Trophoblast cell (in vitro differentiated cells and primary cell): ENCODE results near the gene PAPOLB.
A peak's percentile ranks its signal among the peaks of the same experiment; 100 is the strongest.

Source experiments
- DNase-seq, 2 donors: peaks; one replicate each; pipeline ENCODE4 v3.0.0-alpha.2; 2016
- H2AFZ ChIP-seq: 2 replicates; pipeline ENCODE4 v1.6.1; 2013; ENCODE audit warnings: low read length, moderate library complexity, mild to moderate bottlenecking; ENCODE audit not compliant: insufficient read depth, poor library complexity
- H2AK5ac ChIP-seq: 2 replicates; pipeline ENCODE4 v1.6.1; 2013; ENCODE audit warnings: mild to moderate bottlenecking, low read length
- H2BK120ac ChIP-seq: 2 replicates; pipeline ENCODE4 v1.6.1; 2013; ENCODE audit warnings: low read length, mild to moderate bottlenecking, moderate library complexity; ENCODE audit not compliant: insufficient read depth, poor library complexity
- H2BK12ac ChIP-seq: 2 replicates; pipeline ENCODE4 v1.6.1; 2013; ENCODE audit warnings: mild to moderate bottlenecking, low read length, moderate library complexity
- H2BK5ac ChIP-seq: 2 replicates; pipeline ENCODE4 v1.6.1; 2013; ENCODE audit warnings: low read length, low read depth, moderate library complexity, mild to moderate bottlenecking; ENCODE audit not compliant: poor library complexity
- H3K14ac ChIP-seq: 2 replicates; pipeline ENCODE4 v1.6.1; 2013; ENCODE audit warnings: mild to moderate bottlenecking, low read length
- H3K18ac ChIP-seq: 2 replicates; pipeline ENCODE4 v1.6.1; 2013; ENCODE audit warnings: mild to moderate bottlenecking, low read length
- H3K23ac ChIP-seq: 2 replicates; pipeline ENCODE4 v1.6.1; 2013; ENCODE audit warnings: low read length
- H3K27ac ChIP-seq: 2 replicates; pipeline ENCODE4 v1.5.1; 2013; ENCODE audit warnings: low read depth, mild to moderate bottlenecking, inconsistent platforms, low read length, moderate library complexity
- H3K27me3 ChIP-seq: 2 replicates; pipeline ENCODE4 v1.6.1; 2013; ENCODE audit warnings: inconsistent platforms, mild to moderate bottlenecking, low read length, moderate library complexity; ENCODE audit not compliant: insufficient read depth
- H3K36me3 ChIP-seq, 2 experiments: 1 replicate in 1 of 2; 2 replicates in 1 of 2; pipeline ENCODE4 v1.6.1; 2013; ENCODE audit warnings: low read length in 2 of 2, mild to moderate bottlenecking in 2 of 2, moderate library complexity in 1 of 2; ENCODE audit not compliant: insufficient read depth in 2 of 2, control insufficient read depth in 1 of 2
- H3K4ac ChIP-seq: 2 replicates; pipeline ENCODE4 v1.6.1; 2013; ENCODE audit warnings: low read depth, mild to moderate bottlenecking, low read length, moderate library complexity
- H3K4me1 ChIP-seq, 2 experiments: 1 replicate in 1 of 2; 2 replicates in 1 of 2; pipeline ENCODE4 v1.6.1; 2013; ENCODE audit warnings: low read length in 2 of 2, mild to moderate bottlenecking in 2 of 2, moderate library complexity in 1 of 2; ENCODE audit not compliant: insufficient read depth in 2 of 2, control insufficient read depth in 1 of 2
- H3K4me2 ChIP-seq: 2 replicates; pipeline ENCODE4 v1.6.1; 2013; ENCODE audit warnings: inconsistent platforms, mild to moderate bottlenecking, low read length, moderate library complexity
- H3K4me3 ChIP-seq: 2 replicates; pipeline ENCODE4 v1.5.1; 2013; ENCODE audit warnings: mild to moderate bottlenecking, low read depth, low read length, inconsistent platforms
- H3K79me1 ChIP-seq: one replicate; pipeline ENCODE4 v1.6.1; 2013; ENCODE audit warnings: low read length
- H3K79me2 ChIP-seq: 2 replicates; pipeline ENCODE4 v1.6.1; 2013; ENCODE audit warnings: low read length, mild to moderate bottlenecking; ENCODE audit not compliant: control insufficient read depth, insufficient read depth, poor library complexity
- H3K9ac ChIP-seq: 2 replicates; pipeline ENCODE4 v1.6.1; 2013; ENCODE audit warnings: mild to moderate bottlenecking, low read length
- H3K9me3 ChIP-seq: 2 replicates; pipeline ENCODE4 v1.6.1; 2013; ENCODE audit warnings: low read depth, mild to moderate bottlenecking, control low read depth, inconsistent platforms, low read length; ENCODE audit not compliant: insufficient read depth
- H4K12ac ChIP-seq: 2 replicates; pipeline ENCODE4 v1.6.1; 2013; ENCODE audit warnings: low read depth, mild to moderate bottlenecking, low read length, moderate library complexity
- H4K8ac ChIP-seq: 2 replicates; pipeline ENCODE4 v1.6.1; 2013; ENCODE audit warnings: low read depth, mild to moderate bottlenecking, low read length, moderate library complexity
- H4K91ac ChIP-seq: one replicate; pipeline ENCODE4 v1.6.1; 2013; ENCODE audit warnings: low read depth, mild to moderate bottlenecking, low read length, moderate library complexity
- WGBS: extraction: QIAGEN DNeasy Blood & Tissue Kit; methylation state at CpG from one replicate; pipeline ENCODE4 v1.1.7; 2013; ENCODE audit warnings: missing lambda C conversion rate; ENCODE audit not compliant: insufficient read length, insufficient coverage; ENCODE audit errors: extremely low coverage; 5-methylcytosine and 5-hydroxymethylcytosine counted together

PAPOLB gene

DNA sequence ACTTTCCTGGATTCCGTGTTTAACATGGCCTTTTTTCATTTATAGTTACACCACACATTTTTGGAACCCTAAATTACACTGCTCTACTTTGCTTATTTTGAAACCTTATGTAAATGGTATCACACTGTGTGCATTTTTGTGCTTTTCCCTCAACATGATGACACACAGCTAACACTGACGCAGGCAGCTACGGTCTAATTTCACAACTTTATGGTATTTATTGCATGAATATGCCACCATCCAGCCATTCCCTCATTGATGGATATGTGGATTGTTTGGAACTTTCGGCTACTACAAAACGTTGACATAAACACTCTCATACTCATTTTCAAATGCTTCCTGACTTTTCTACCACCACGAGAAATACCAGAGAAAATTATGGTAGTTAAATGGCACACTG, 6.9 kb downstream of the PAPOLB start:
- Histone ChIP-seq H3K27ac (no peak overlapping the region), H3K79me1 (no peaks in the 10 kb centered on the region), H3K36me3 (no peaks in the 10 kb centered on the region), H2BK12ac (no peak overlapping the region), H3K14ac (no peak overlapping the region), H4K91ac (no peak overlapping the region), H3K9me3 (no peaks in the 10 kb centered on the region), H3K79me2 (no peaks in the 10 kb centered on the region), H2BK120ac (no peak overlapping the region), H3K27me3 (no peaks in the 10 kb centered on the region), H2AK5ac (no peak overlapping the region), H2BK5ac (no peak overlapping the region), H3K4me2 (no peak overlapping the region), H4K8ac (no peak overlapping the region), H3K23ac (peak overlapping the region; percentile 67), H3K9ac (no peak overlapping the region), H4K12ac (no peak overlapping the region), H2AFZ (no peak overlapping the region), H3K4me3 (no peak overlapping the region), H3K4ac (no peak overlapping the region), H3K4me1 (no peaks in the 10 kb centered on the region), H3K18ac (no peak overlapping the region)
- peak; percentile 77 to 98 for DNase-seq
- no CpG with 5 or more reads among the region's 6 CpGs for WGBS

DNA sequence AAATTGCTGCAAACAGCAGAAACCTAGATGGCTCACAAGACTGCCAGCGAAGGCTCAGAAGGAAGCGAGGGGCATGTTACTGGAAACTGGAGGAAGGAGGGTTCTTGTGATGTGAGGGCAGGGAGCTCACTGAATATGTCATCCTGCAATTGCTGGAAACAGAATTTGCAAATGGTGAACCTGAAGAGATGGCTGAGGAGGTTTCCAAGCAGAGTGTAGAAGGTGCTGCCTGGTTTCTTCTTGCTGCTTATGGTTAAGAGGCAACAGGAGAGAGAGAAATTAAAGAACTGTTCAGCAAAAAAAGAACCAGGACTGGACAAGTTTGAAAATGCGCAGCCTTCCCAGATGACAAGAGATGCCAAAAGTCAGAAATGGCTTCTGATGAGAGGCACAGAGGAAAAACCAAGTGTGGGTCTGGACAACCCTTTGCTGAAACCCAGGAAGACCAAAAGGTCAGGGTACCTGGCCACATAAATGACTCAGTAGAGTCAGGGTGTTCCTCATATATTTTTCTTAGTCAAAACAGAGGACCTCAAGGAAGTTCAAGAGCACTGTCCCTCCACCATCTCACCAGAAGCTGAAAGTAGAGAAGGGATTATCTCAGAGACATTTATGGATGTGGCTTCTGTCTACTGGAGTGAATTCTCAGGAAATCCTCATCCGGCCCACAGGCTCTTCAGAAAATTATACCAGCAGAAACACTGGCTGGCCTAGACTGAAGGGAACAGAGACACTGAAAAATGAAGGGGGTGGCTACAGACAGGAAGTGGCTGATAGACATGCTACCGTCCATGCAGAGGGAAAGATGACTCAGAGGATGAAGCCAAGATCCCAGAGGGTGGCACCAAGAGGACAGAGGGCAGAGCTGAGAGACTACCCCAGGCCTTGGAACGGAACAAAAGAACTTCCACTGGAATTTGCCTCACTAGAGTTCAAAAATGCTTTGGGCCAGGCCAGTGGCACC, 10.1 kb downstream of the PAPOLB start:
- no peaks in the 10 kb centered on the region for H3K79me2 ChIP-seq
- H3K14ac ChIP-seq = no peak overlapping the region
- no peaks in the 10 kb centered on the region for H3K27me3 ChIP-seq
- H2BK12ac ChIP-seq = no peak overlapping the region
- no peak overlapping the region for H4K12ac ChIP-seq
- H2AFZ ChIP-seq = no peak overlapping the region
- H2BK120ac ChIP-seq = no peak overlapping the region
- no peak overlapping the region for H2AK5ac ChIP-seq
- no peaks in the 10 kb centered on the region for H3K4me1 ChIP-seq
- no peaks in the 10 kb centered on the region for H3K36me3 ChIP-seq
- H4K8ac ChIP-seq = no peak overlapping the region
- H3K79me1 ChIP-seq = no peaks in the 10 kb centered on the region
- WGBS = no CpG with 5 or more reads among the region's 6 CpGs
- no peak overlapping the region for H3K4me3 ChIP-seq
- no peak overlapping the region for H3K9ac ChIP-seq
- no peak overlapping the region for H3K23ac ChIP-seq
- no peak overlapping the region for H4K91ac ChIP-seq
- no peak overlapping the region for H3K18ac ChIP-seq
- no peaks in the 10 kb centered on the region for H3K9me3 ChIP-seq
- H3K4me2 ChIP-seq = no peak overlapping the region
- H3K4ac ChIP-seq = no peak overlapping the region
- no peak overlapping the region for H3K27ac ChIP-seq
- peak; percentile 39 to 69 for DNase-seq
- no peak overlapping the region for H2BK5ac ChIP-seq

DNA sequence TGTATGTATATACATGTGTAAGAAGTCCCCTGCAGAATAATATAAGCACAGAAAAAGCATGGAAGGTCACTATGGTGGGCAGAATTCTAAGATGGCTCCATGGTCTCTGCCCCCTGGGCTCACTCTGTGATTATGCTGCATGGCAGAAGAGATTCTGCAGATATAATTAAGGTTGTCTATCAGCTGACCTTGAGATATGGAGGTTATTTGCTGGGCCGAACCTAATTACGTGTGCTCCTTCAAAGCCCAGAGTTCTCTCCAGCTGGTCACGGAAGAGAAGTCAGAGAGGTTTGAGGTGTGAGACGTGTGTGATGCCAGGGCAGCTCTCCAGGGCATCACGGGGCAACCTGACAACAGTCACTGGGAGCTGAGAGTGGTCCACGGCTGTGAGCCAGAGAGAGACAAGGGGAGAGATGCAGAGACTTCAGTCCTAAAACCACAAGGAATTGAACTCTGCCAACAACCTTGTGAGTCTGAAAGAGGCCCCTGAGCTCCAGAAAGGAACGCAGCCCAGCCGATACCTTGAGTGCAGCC, 11.5 kb downstream of the PAPOLB start:
- no CpG with 5 or more reads among the region's 8 CpGs for WGBS

DNA sequence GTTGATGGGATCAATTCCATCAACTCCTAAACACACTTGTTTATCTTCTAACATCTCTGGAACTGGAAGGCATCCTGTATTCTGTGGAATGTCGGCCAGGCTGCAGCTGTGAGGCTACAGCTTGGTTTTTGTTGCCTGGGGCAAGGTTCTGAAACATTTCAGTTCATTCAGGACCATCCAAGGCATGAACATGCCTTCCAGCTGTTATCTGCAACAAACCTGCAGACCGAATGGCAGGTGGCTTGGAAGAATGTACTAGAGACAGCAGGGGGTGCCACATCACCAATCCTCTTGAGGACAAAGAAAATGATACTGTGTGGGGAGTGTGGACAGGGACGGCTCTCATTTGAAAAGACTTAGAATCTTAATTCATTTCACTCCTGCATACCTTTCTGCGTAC, 12.4 kb downstream of the PAPOLB start:
- H3K9me3 ChIP-seq = no peaks in the 10 kb centered on the region
- no peak overlapping the region for H3K14ac ChIP-seq
- no peak overlapping the region for H3K18ac ChIP-seq
- H3K4me1 ChIP-seq = no peaks in the 10 kb centered on the region
- no peaks in the 10 kb centered on the region for H3K79me1 ChIP-seq
- no peak overlapping the region for H3K4me2 ChIP-seq
- no peak overlapping the region for H4K12ac ChIP-seq
- no peak overlapping the region for H3K9ac ChIP-seq
- H2AFZ ChIP-seq = no peak overlapping the region
- H4K8ac ChIP-seq = no peak overlapping the region
- H2BK12ac ChIP-seq = no peak overlapping the region
- no peak overlapping the region for H3K27ac ChIP-seq
- H2BK120ac ChIP-seq = no peak overlapping the region
- no peak overlapping the region for H2AK5ac ChIP-seq
- no peak overlapping the region for H2BK5ac ChIP-seq
- H3K4ac ChIP-seq = no peak overlapping the region
- no CpG with 5 or more reads among the region's 4 CpGs for WGBS
- no peak overlapping the region for H3K23ac ChIP-seq
- no peaks in the 10 kb centered on the region for H3K36me3 ChIP-seq
- H3K4me3 ChIP-seq = no peak overlapping the region
- no peak overlapping the region for H4K91ac ChIP-seq
- no peaks in the 10 kb centered on the region for H3K79me2 ChIP-seq
- DNase-seq = peak; percentile 99 to 100
- H3K27me3 ChIP-seq = no peaks in the 10 kb centered on the region

More for the DNA sequence above, 11.5 kb downstream of the PAPOLB start:
- H3K4me2 ChIP-seq = no peak overlapping the region
- no peak overlapping the region for H2AK5ac ChIP-seq
- no peak overlapping the region for H3K4ac ChIP-seq
- no peak overlapping the region for H2BK120ac ChIP-seq
- H3K18ac ChIP-seq = no peak overlapping the region
- no peaks in the 10 kb centered on the region for H3K9me3 ChIP-seq
- H3K79me1 ChIP-seq = no peaks in the 10 kb centered on the region
- no peak for DNase-seq
- H3K4me1 ChIP-seq = no peaks in the 10 kb centered on the region
- H3K27ac ChIP-seq = no peak overlapping the region
- no peak overlapping the region for H3K4me3 ChIP-seq
- H4K12ac ChIP-seq = no peak overlapping the region
- no peak overlapping the region for H4K91ac ChIP-seq
- no peak overlapping the region for H2BK5ac ChIP-seq
- H3K36me3 ChIP-seq = no peaks in the 10 kb centered on the region
- no peak overlapping the region for H2BK12ac ChIP-seq
- H2AFZ ChIP-seq = no peak overlapping the region
- no peaks in the 10 kb centered on the region for H3K79me2 ChIP-seq
- H3K23ac ChIP-seq = no peak overlapping the region
- H3K14ac ChIP-seq = no peak overlapping the region
- no peak overlapping the region for H3K9ac ChIP-seq
- H3K27me3 ChIP-seq = no peaks in the 10 kb centered on the region
- H4K8ac ChIP-seq = no peak overlapping the region
